ENCODE measurements around the gene TIMM10. TPM values are rescaled to one million over a fixed set of nuclear protein-coding genes. Genes with fewer than 3 reads are reported as not detected.

TIMM10 gene
- total and polyA plus RNA-seq, 12 donors = 22.9 to 163 (median 51.5) TPM

DNA sequence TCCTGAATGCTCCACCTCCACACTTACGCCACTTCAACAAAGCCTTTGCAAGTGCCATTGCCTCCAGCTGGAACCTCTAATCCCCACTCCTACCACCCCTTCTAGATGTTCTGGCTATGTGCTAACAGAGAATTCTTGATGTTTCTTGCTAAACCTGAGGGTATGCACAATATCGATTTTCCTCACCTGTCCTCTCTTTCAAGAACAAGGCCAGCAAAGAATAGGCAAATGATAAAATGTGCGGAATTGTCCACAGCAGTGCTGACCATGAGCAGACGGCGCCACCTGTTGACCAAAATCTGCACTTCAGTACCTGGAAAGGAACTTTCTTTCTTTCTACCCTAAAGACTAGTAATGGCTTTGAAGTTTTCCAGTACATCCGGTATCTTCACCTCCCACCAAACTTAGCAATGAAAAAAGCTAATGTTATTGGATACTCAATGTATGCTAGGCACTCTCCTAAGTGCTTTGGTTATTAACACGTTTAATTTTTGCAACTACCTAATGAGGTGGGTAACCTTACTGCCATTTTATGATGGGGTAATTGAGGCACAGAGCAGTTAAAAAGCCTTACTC is 3.4 kb downstream of the TIMM10 start:
- intact Hi-C loops (cut with DNase I) = loop anchor here (1.0 to 10.0 kb wide), 10 partner anchors 32 to 182 kb away; no protein-coding TSS in a partner anchor
- no peaks in the 10 kb centered on the region for H3K27me3 ChIP-seq
- H3K27ac ChIP-seq = no peak overlapping the region
- peak in 3 of 8 donors; percentile 26 to 29 (median 28) for ATAC-seq
- no peaks in the 10 kb centered on the region for H3K9me3 ChIP-seq
- 17% methylated on average over 7 of the region's 7 CpGs for WGBS, 2 donors
- peaks cover 0 to 26% (median 11%) of the 10 kb centered on the region in 9 donors for H3K36me3 ChIP-seq
- TF ChIP-seq CTCF (IDR thresholded peaks at IDR 0.05) = peak; percentile 89 to 98 (median 93)
- peaks cover 0 to 23% (median 13%) of the 10 kb centered on the region in 9 donors for H3K4me1 ChIP-seq
- DNase-seq = peak; percentile 67 to 70
- no peak overlapping the region for H3K4me3 ChIP-seq

- intact Hi-C loops (cut with DNase I) = loop anchor here in 1 of 10 donors (10.0 kb wide), 1 partner anchor 179 kb away; no protein-coding TSS in a partner anchor
Measured at GRCh38 chr11:57523419-57523818, 7.1 kb downstream of the TIMM10 start.

GRCh38 chr11:57521116-57521515 is 9.4 kb downstream of the TIMM10 start:
- DNase-seq (no peak), ATAC-seq (no peak)
- intact Hi-C loops (cut with DNase I) = loop anchor here in 1 of 10 donors (10.0 kb wide), 1 partner anchor 176 kb away; no protein-coding TSS in a partner anchor
- H3K36me3 ChIP-seq = peaks cover 0 to 9% (median 0%) of the 10 kb centered on the region in 9 donors
- no peak overlapping the region for H3K27ac ChIP-seq
- no peaks in the 10 kb centered on the region for H3K9me3 ChIP-seq
- peaks cover 0 to 7% (median 2%) of the 10 kb centered on the region in 9 donors for H3K4me1 ChIP-seq
- WGBS, 2 donors = 87 to 88% methylated on average over 2 of the region's 2 CpGs
- no peak for TF ChIP-seq CTCF (IDR thresholded peaks at IDR 0.05)
- H3K27me3 ChIP-seq = no peaks in the 10 kb centered on the region
- H3K4me3 ChIP-seq = no peak overlapping the region

More at GRCh38 chr11:57523419-57523818, 7.1 kb downstream of the TIMM10 start:
- no peak for DNase-seq
- no peaks in the 10 kb centered on the region for H3K9me3 ChIP-seq
- no peak overlapping the region for H3K27ac ChIP-seq
- peaks cover 0 to 6% (median 0%) of the 10 kb centered on the region in 9 donors for H3K4me1 ChIP-seq
- peaks cover 0 to 20% (median 4%) of the 10 kb centered on the region in 9 donors for H3K36me3 ChIP-seq
- no peaks in the 10 kb centered on the region for H3K27me3 ChIP-seq
- H3K4me3 ChIP-seq = no peak overlapping the region
- 92 to 94% methylated on average over 4 of the region's 4 CpGs for WGBS, 2 donors
- TF ChIP-seq CTCF (IDR thresholded peaks at IDR 0.05) = no peak
- no peak for ATAC-seq

- Histone ChIP-seq H3K4me1 (peaks cover 0 to 21% (median 17%) of the 10 kb centered on the region in 9 donors), H3K36me3 (peaks cover 0 to 4% (median 0%) of the 10 kb centered on the region in 9 donors), H3K27ac (peak overlapping the region in 6 of 10 donors; percentile 58 to 77 (median 68)), H3K4me3 (peak overlapping the region in 9 of 10 donors; percentile 63 to 99 (median 92)), H3K27me3 (no peaks in the 10 kb centered on the region), H3K9me3 (no peaks in the 10 kb centered on the region)
- DNase-seq (no peak), ATAC-seq (no peak)
- intact Hi-C loops (cut with DNase I) = no loop called here
- WGBS, 2 donors = 26 to 34% methylated on average over 5 of the region's 5 CpGs
- TF ChIP-seq CTCF (IDR thresholded peaks at IDR 0.05) = no peak
Measured at GRCh38 chr11:57516061-57516443, 14.5 kb downstream of the TIMM10 start.

Data from heart right ventricle (tissue), 16 donors.